B cell (primary cell): Measurements from ENCODE around the gene MAP2K6. TPM values are rescaled to one million over a fixed set of nuclear protein-coding genes. Genes with fewer than 3 reads are reported as not detected.

Source experiments
- ATAC-seq: fragments of 200-7000 bp; cut with Tn5 transposase; one replicate; pipeline ENCODE4 v1.10.0; 2021; ENCODE audit warnings: low read depth, mild to moderate bottlenecking, moderate number of reproducible peaks, moderate library complexity
- CTCF ChIA-PET: fragments of 350-600 bp; sonication (Branson Sonifier 250); formaldehyde crosslinking; loops from one replicate; lab custom pipeline; 2021; ENCODE audit warnings: antibody characterized with exemption, inconsistent platforms; lab: Charles Lee
- POLR2A ChIA-PET: fragments of 350-600 bp; sonication (Branson Sonifier 250); formaldehyde crosslinking; loops from one replicate; lab custom pipeline; 2021; ENCODE audit warnings: antibody characterized with exemption; lab: Charles Lee
- DNase-seq: peaks from one replicate; pipeline ENCODE4 v3.0.0; 2013
- H2AFZ ChIP-seq: 2 replicates; pipeline ENCODE4 v1.6.1; 2012; ENCODE audit warnings: mild to moderate bottlenecking, low read depth, low read length; ENCODE audit not compliant: insufficient read depth, poor library complexity, severe bottlenecking
- H3K27ac ChIP-seq, 2 donors: 1 replicate in 1 of 2; 2 replicates in 1 of 2; pipeline ENCODE4 v1.5.1; 2012 to 2013; ENCODE audit warnings: low read length in 2 of 2, mild to moderate bottlenecking in 2 of 2, moderate library complexity in 1 of 2
- H3K27me3 ChIP-seq, 4 experiments: fragments of 200-600 bp in 1 of 4; sonication (generic) in 1 of 4; replicated peaks in 1 of 4; 1 replicate in 2 of 4; 2 replicates in 2 of 4; pipeline versions ENCODE4 v1.6.1 to v1.7.0; 2013 to 2016; ENCODE audit warnings: low read length in 3 of 4, mild to moderate bottlenecking in 2 of 4, mixed read lengths in 1 of 4, moderate library complexity in 1 of 4; ENCODE audit not compliant: insufficient read depth in 4 of 4, control insufficient read depth in 3 of 4; ENCODE audit errors: control extremely low read depth in 1 of 4
- H3K36me3 ChIP-seq, 2 experiments: replicated peaks in 1 of 2; 1 replicate in 1 of 2; 2 replicates in 1 of 2; pipeline versions ENCODE4 v1.6.1 to v1.7.1; 2013; ENCODE audit warnings: low read length in 1 of 2; ENCODE audit not compliant: insufficient read depth in 2 of 2, control insufficient read depth in 1 of 2; ENCODE audit errors: control extremely low read depth in 1 of 2, extremely low read depth in 1 of 2
- H3K4me1 ChIP-seq, 2 donors: fragments of 200-600 bp in 1 of 2; sonication (generic) in 1 of 2; 1 replicate in 1 of 2; 2 replicates in 1 of 2; pipeline versions ENCODE4 v1.5.1 to v1.6.1; 2013 to 2017; ENCODE audit warnings: low read length in 2 of 2; ENCODE audit not compliant: control insufficient read depth in 2 of 2, insufficient read depth in 2 of 2
- H3K4me2 ChIP-seq: replicated peaks from 2 replicates; pipeline ENCODE3; 2012; ENCODE audit warnings: mild to moderate bottlenecking, low read depth, low read length; ENCODE audit not compliant: poor library complexity, severe bottlenecking
- H3K4me3 ChIP-seq, 5 experiments: fragments of 200-600 bp in 1 of 5; sonication (generic) in 1 of 5; 1 replicate in 3 of 5; 2 replicates in 2 of 5; pipeline versions ENCODE4 v1.5.1 to v1.7.0; 2011 to 2016; ENCODE audit warnings: low read length in 4 of 5, mild to moderate bottlenecking in 4 of 5, low read depth in 2 of 5, control low read depth in 1 of 5, moderate library complexity in 1 of 5; ENCODE audit not compliant: insufficient read depth in 1 of 5; ENCODE audit errors: control extremely low read depth in 1 of 5, extremely low read depth in 1 of 5
- H3K79me2 ChIP-seq: fragments of 200-600 bp; sonication (generic); one replicate; pipeline ENCODE4 v1.6.0; 2016; ENCODE audit warnings: low read length; ENCODE audit not compliant: control insufficient read depth, insufficient read depth
- H3K9ac ChIP-seq: fragments of 200-600 bp; sonication (generic); 2 replicates; pipeline ENCODE4 v1.6.1; 2017; ENCODE audit warnings: mild to moderate bottlenecking, low read length, moderate library complexity
- H3K9me3 ChIP-seq, 3 donors: one replicate each; pipeline versions ENCODE4 v1.6.1 to v1.7.1; 2013; ENCODE audit warnings: low read length in 2 of 3; ENCODE audit not compliant: control insufficient read depth in 2 of 3, insufficient read depth in 1 of 3; ENCODE audit errors: control extremely low read depth in 1 of 3
- H4K20me1 ChIP-seq: 2 replicates; pipeline ENCODE4 v1.6.0; 2012; ENCODE audit warnings: mild to moderate bottlenecking, low read length; ENCODE audit not compliant: insufficient read depth, control insufficient read depth, poor library complexity, severe bottlenecking
- H3K27ac Mint-ChIP-seq: one replicate; pipeline ENCODE4 v1.8.0; 2021; ENCODE audit warnings: mixed read lengths
- H3K27me3 Mint-ChIP-seq: one replicate; pipeline ENCODE4 v1.8.0; 2021; ENCODE audit warnings: mixed read lengths
- H3K4me1 Mint-ChIP-seq: one replicate; pipeline ENCODE4 v1.8.0; 2021; ENCODE audit warnings: mixed read lengths
- H3K4me3 Mint-ChIP-seq: one replicate; pipeline ENCODE4 v1.8.0; 2021; ENCODE audit warnings: mixed read lengths
- H3K9me3 Mint-ChIP-seq: one replicate; pipeline ENCODE4 v1.8.0; 2022; ENCODE audit warnings: mixed read lengths; ENCODE audit not compliant: insufficient read depth
- EZH2 ChIP-seq: IDR thresholded peaks from 2 replicates; pipeline ENCODE4 v1.6.1; 2012; ENCODE audit warnings: borderline replicate concordance, low read depth, mild to moderate bottlenecking, moderate library complexity, low read length; ENCODE audit not compliant: insufficient read depth, poor library complexity, severe bottlenecking
- WGBS: methylation state at CpG from one replicate; pipeline ENCODE4 v1.1.5; 2013; ENCODE audit warnings: missing lambda C conversion rate; ENCODE audit not compliant: insufficient coverage; 5-methylcytosine and 5-hydroxymethylcytosine counted together
- intact Hi-C: fragments of 100-400 bp; cut with micrococcal nuclease; formaldehyde crosslinking; loops from one replicate; pipeline ENCODE4 v1.10.0; 2022
- polyA plus RNA-seq: library from polyadenylated mRNA; depleted of rRNA; stranded (reverse); fragments of >200 nt; gene quantifications from 2 replicates; pipeline ENCODE4 v1.2.3, GENCODE V29; 2012
- total RNA-seq, 2 donors: library from RNA; stranded (reverse); fragments of 120-200 nt in 1 of 2; gene quantifications; 1 replicate in 1 of 2; 2 replicates in 1 of 2; pipeline versions ENCODE4 v1.2.3 to v1.2.4, GENCODE V29; 2013 to 2022
- TF ChIP-seq, protein P1 (sequence below): fragments of 200-600 bp; IDR thresholded peaks from one replicate; pipeline ENCODE4 v1.8.0; 2022; ENCODE audit warnings: antibody characterized with exemption, mild to moderate bottlenecking

MAP2K6 gene
- total and polyA plus RNA-seq, 2 donors (not counting 1 experiment from before 2014, with no cell fraction given), result 2.4 to 7.7 TPM

DNA sequence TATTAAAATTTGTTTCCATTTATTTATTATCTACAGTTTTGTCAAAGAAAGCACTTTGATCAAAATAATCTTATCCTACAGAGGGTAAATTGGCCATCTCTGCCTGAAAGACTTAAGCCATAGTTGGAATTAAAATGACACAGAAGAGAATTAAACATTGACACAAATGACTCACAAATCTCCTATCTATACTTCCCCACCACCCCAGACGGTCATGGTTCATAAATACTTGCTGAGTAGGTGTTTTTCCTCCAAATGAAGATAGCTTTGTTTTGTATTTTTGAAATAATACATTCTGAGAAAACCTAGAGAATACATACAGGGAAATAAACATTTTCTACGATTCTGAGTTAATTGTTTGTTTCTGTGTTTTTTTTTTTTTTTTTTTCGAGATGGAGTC, 142.8 kb downstream of the MAP2K6 start:
- no CpG with 5 or more reads among the region's 3 CpGs for WGBS
- Mint-ChIP-seq H3K9me3 (no peaks in the 10 kb centered on the region), H3K27ac (no peak overlapping the region), H3K4me1 (peaks cover 18% of the 10 kb centered on the region), H3K4me3 (no peak overlapping the region), H3K27me3 (no peaks in the 10 kb centered on the region)
- no peak overlapping the region for H3K4me2 ChIP-seq
- no peaks in the 10 kb centered on the region for H3K79me2 ChIP-seq
- CTCF ChIA-PET, result interaction anchor here (1.2 to 2.1 kb wide), 2 partner anchors 11 to 587 kb away, joined by 3 to 8 read pairs; no protein-coding TSS in a partner anchor
- DNase-seq (no peak), ATAC-seq (no peak)
- no peaks in the 10 kb centered on the region for H4K20me1 ChIP-seq
- H3K9ac ChIP-seq, result no peak overlapping the region
- no peak overlapping the region for H3K4me3 ChIP-seq
- no peak overlapping the region for H2AFZ ChIP-seq
- H3K4me1 ChIP-seq, result peaks cover 12 to 13% of the 10 kb centered on the region in 2 donors
- POLR2A ChIA-PET, result no interaction called here
- no peaks in the 10 kb centered on the region for H3K36me3 ChIP-seq
- TF ChIP-seq, protein P1, sequence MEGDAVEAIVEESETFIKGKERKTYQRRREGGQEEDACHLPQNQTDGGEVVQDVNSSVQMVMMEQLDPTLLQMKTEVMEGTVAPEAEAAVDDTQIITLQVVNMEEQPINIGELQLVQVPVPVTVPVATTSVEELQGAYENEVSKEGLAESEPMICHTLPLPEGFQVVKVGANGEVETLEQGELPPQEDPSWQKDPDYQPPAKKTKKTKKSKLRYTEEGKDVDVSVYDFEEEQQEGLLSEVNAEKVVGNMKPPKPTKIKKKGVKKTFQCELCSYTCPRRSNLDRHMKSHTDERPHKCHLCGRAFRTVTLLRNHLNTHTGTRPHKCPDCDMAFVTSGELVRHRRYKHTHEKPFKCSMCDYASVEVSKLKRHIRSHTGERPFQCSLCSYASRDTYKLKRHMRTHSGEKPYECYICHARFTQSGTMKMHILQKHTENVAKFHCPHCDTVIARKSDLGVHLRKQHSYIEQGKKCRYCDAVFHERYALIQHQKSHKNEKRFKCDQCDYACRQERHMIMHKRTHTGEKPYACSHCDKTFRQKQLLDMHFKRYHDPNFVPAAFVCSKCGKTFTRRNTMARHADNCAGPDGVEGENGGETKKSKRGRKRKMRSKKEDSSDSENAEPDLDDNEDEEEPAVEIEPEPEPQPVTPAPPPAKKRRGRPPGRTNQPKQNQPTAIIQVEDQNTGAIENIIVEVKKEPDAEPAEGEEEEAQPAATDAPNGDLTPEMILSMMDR, result no peak
- no peak for TF ChIP-seq EZH2
- H3K9me3 ChIP-seq, result peaks cover 0 to 1% (median 0%) of the 10 kb centered on the region in 3 donors
- intact Hi-C loops, result no loop called here
- no peaks in the 10 kb centered on the region for H3K27me3 ChIP-seq
- H3K27ac ChIP-seq, result no peak overlapping the region

DNA sequence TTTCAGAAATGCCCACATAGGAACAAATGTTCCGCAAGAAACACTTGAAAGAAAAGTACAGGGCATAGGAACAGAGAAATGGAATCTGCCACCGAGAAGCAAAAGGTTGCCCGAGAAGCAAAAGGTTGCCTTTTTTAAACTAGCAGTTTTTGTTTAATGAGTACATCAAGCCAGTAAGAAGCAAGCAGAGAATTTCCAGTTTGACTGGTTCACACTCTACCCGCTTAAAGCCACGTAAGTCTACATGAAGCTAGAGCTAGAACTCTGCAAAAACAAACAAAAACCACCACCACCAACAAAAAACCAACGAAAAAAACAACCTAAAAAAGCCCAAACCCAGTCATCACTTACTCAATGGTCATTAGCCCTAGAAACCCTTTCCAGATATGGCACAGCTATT, 144.3 kb downstream of the MAP2K6 start:
- peaks cover 4% of the 10 kb centered on the region for H3K4me1 Mint-ChIP-seq
- H3K36me3 ChIP-seq, result no peaks in the 10 kb centered on the region
- H3K9me3 ChIP-seq, result peaks cover 0 to 1% (median 0%) of the 10 kb centered on the region in 3 donors
- peaks cover 3 to 6% of the 10 kb centered on the region in 2 donors for H3K4me1 ChIP-seq
- no peak overlapping the region for H3K9ac ChIP-seq
- no peaks in the 10 kb centered on the region for H3K79me2 ChIP-seq
- ATAC-seq (no peak), DNase-seq (no peak)
- POLR2A ChIA-PET, result no interaction called here
- no peaks in the 10 kb centered on the region for H3K27me3 Mint-ChIP-seq
- H4K20me1 ChIP-seq, result no peaks in the 10 kb centered on the region
- no peak overlapping the region for H2AFZ ChIP-seq
- no peaks in the 10 kb centered on the region for H3K27me3 ChIP-seq
- 92% methylated on average over 5 of the region's 6 CpGs for WGBS
- H3K4me2 ChIP-seq, result no peak overlapping the region
- H3K9me3 Mint-ChIP-seq, result no peaks in the 10 kb centered on the region
- TF ChIP-seq EZH2, result no peak
- TF ChIP-seq, protein P1, result no peak
- no peak overlapping the region for H3K27ac Mint-ChIP-seq
- H3K4me3 ChIP-seq, result no peak overlapping the region
- no peak overlapping the region for H3K27ac ChIP-seq
- no peak overlapping the region for H3K4me3 Mint-ChIP-seq
- CTCF ChIA-PET, result interaction anchor here (1.1 to 2.1 kb wide), 2 partner anchors 10 to 19 kb away, joined by 3 to 8 read pairs; no protein-coding TSS in a partner anchor
- intact Hi-C loops, result no loop called here
